ENCODE data around the gene PPP6R3. TPM values are rescaled to one million over a fixed set of nuclear protein-coding genes. Genes with fewer than 3 reads are reported as not detected.
"Not testable (repeated sequence)": the region's sequence is repeated elsewhere in the genome, so short reads cannot be mapped to it uniquely, and the experiment has no call there.

The PPP6R3 gene
- total RNA-seq, 2 donors from 2014 or later: 95.0 to 103 TPM

GRCh38 chr11:68447015-68447801 is 13.3 kb upstream of the PPP6R3 start:
- no peak overlapping the region for H3K9ac ChIP-seq (ENCODE audit: low read depth in 2 of 2, low read length in 2 of 2)
- H3K36me3 ChIP-seq: peaks cover 4% of the 10 kb centered on the region
- H3K27ac ChIP-seq: no peak overlapping the region

GRCh38 chr11:68447914-68448313 is 12.6 kb upstream of the PPP6R3 start:
- not testable (repeated sequence) for H3K36me3 ChIP-seq; H3K9me3 ChIP-seq; H3K9ac ChIP-seq (ENCODE audit: low read depth in 2 of 2, low read length in 2 of 2); H3K4me3 ChIP-seq; H3K27ac ChIP-seq; H3K4me1 ChIP-seq; DNase-seq; H3K27me3 ChIP-seq
- intact Hi-C loops (cut with DNase I): loop anchor here (5.0 to 10.0 kb wide), 3 partner anchors 46 to 191 kb away; no protein-coding TSS in a partner anchor

More at GRCh38 chr11:68447015-68447801, 13.3 kb upstream of the PPP6R3 start:
- no peaks in the 10 kb centered on the region for H3K9me3 ChIP-seq
- intact Hi-C loops (cut with DNase I): loop anchor here (5.0 to 10.0 kb wide), 3 partner anchors 45 to 190 kb away; no protein-coding TSS in a partner anchor
- peak; percentile 81 for DNase-seq
- no peak overlapping the region for H3K4me3 ChIP-seq
- TF ChIP-seq CTCF (IDR thresholded peaks at IDR 0.05): peak; percentile 94
- H3K27me3 ChIP-seq: no peaks in the 10 kb centered on the region
- no peaks in the 10 kb centered on the region for H3K4me1 ChIP-seq

GRCh38 chr11:68448604-68449011 is 11.9 kb upstream of the PPP6R3 start:
- H3K9ac ChIP-seq (ENCODE audit: low read depth in 2 of 2, low read length in 2 of 2): no peak overlapping the region
- H3K9me3 ChIP-seq: no peaks in the 10 kb centered on the region
- H3K27me3 ChIP-seq: no peaks in the 10 kb centered on the region
- peaks cover 4% of the 10 kb centered on the region for H3K36me3 ChIP-seq
- no peaks in the 10 kb centered on the region for H3K4me1 ChIP-seq
- DNase-seq: no peak
- intact Hi-C loops (cut with DNase I): loop anchor here (5.0 to 10.0 kb wide), 3 partner anchors 46 to 191 kb away; no protein-coding TSS in a partner anchor
- no peak overlapping the region for H3K27ac ChIP-seq
- H3K4me3 ChIP-seq: no peak overlapping the region
- TF ChIP-seq CTCF (IDR thresholded peaks at IDR 0.05): no peak

- Histone ChIP-seq H3K36me3 (peaks cover 4% of the 10 kb centered on the region), H3K27me3 (no peaks in the 10 kb centered on the region), H3K4me3 (no peak overlapping the region), H3K9me3 (no peaks in the 10 kb centered on the region), H3K27ac (no peak overlapping the region), H3K4me1 (no peaks in the 10 kb centered on the region), H3K9ac (ENCODE audit: low read depth in 2 of 2, low read length in 2 of 2) (no peak overlapping the region)
- intact Hi-C loops (cut with DNase I): loop anchor here (5.0 to 10.0 kb wide), 3 partner anchors 48 to 193 kb away; no protein-coding TSS in a partner anchor
- no peak for DNase-seq
- TF ChIP-seq CTCF (IDR thresholded peaks at IDR 0.05): no peak
Observed at GRCh38 chr11:68449951-68450350, 10.6 kb upstream of the PPP6R3 start.

- H3K27me3 ChIP-seq: no peaks in the 10 kb centered on the region
- no peak for TF ChIP-seq CTCF (IDR thresholded peaks at IDR 0.05)
- no peak overlapping the region for H3K4me3 ChIP-seq
- intact Hi-C loops (cut with DNase I): no loop called here
- H3K27ac ChIP-seq: no peak overlapping the region
- H3K36me3 ChIP-seq: peaks cover 4% of the 10 kb centered on the region
- no peaks in the 10 kb centered on the region for H3K4me1 ChIP-seq
- no peak for DNase-seq
- no peaks in the 10 kb centered on the region for H3K9me3 ChIP-seq
- H3K9ac ChIP-seq (ENCODE audit: low read depth in 2 of 2, low read length in 2 of 2): no peak overlapping the region
Observed at GRCh38 chr11:68450711-68451110, 9.8 kb upstream of the PPP6R3 start.

- no peak for TF ChIP-seq CTCF (IDR thresholded peaks at IDR 0.05)
- no peak for DNase-seq
- no peaks in the 10 kb centered on the region for H3K27me3 ChIP-seq
- intact Hi-C loops (cut with DNase I): no loop called here
- peaks cover 6% of the 10 kb centered on the region for H3K4me1 ChIP-seq
- H3K27ac ChIP-seq: no peak overlapping the region
- no peak overlapping the region for H3K4me3 ChIP-seq
- H3K36me3 ChIP-seq: no peaks in the 10 kb centered on the region
- H3K9ac ChIP-seq (ENCODE audit: low read depth in 2 of 2, low read length in 2 of 2): no peak overlapping the region
- H3K9me3 ChIP-seq: no peaks in the 10 kb centered on the region
Observed at GRCh38 chr11:68454767-68455166, 5.8 kb upstream of the PPP6R3 start.
